Endodermal cell (in vitro differentiated cells): ENCODE results near the gene MAPK8IP1. TPM values are rescaled to one million over a fixed set of nuclear protein-coding genes. Genes with fewer than 3 reads are reported as not detected.

Source experiments
- DNase-seq: peaks from one replicate; pipeline ENCODE4 v3.0.0-alpha.2; 2017
- H3K27ac ChIP-seq: 2 replicates; pipeline ENCODE4 v1.5.1; 2013; ENCODE audit warnings: mild to moderate bottlenecking, low read depth, low read length, moderate library complexity
- H3K27me3 ChIP-seq: 2 replicates; pipeline ENCODE4 v1.6.1; 2013; ENCODE audit warnings: mild to moderate bottlenecking, low read length, moderate library complexity; ENCODE audit not compliant: insufficient read depth, control insufficient read depth, poor library complexity, severe bottlenecking
- H3K36me3 ChIP-seq: 2 replicates; pipeline ENCODE4 v1.7.0; 2013; ENCODE audit warnings: mild to moderate bottlenecking, low read length, moderate library complexity; ENCODE audit not compliant: control insufficient read depth, insufficient read depth
- H3K4me1 ChIP-seq: one replicate; pipeline ENCODE4 v1.7.0; 2013; ENCODE audit warnings: low read length; ENCODE audit not compliant: control insufficient read depth, insufficient read depth
- H3K4me3 ChIP-seq: 2 replicates; pipeline ENCODE4 v1.5.1; 2013; ENCODE audit warnings: mild to moderate bottlenecking, low read length, moderate library complexity
- H3K9ac ChIP-seq: 2 replicates; pipeline ENCODE4 v1.6.1; 2013; ENCODE audit warnings: mild to moderate bottlenecking, low read length, moderate library complexity; ENCODE audit not compliant: poor library complexity, severe bottlenecking; ENCODE audit errors: extremely low read depth
- H3K9me3 ChIP-seq: 2 replicates; pipeline ENCODE4 v1.6.1; 2013; ENCODE audit warnings: mild to moderate bottlenecking, low read length, moderate library complexity; ENCODE audit not compliant: control insufficient read depth
- H3K27ac Mint-ChIP-seq: 2 replicates; pipeline ENCODE4 v1.8.0; 2020; ENCODE audit warnings: mixed read lengths
- H3K27me3 Mint-ChIP-seq: 2 replicates; pipeline ENCODE4 v1.8.0; 2021; ENCODE audit warnings: mild to moderate bottlenecking, mixed read lengths; ENCODE audit not compliant: insufficient read depth
- H3K36me3 Mint-ChIP-seq: 2 replicates; pipeline ENCODE4 v1.8.0; 2020; ENCODE audit warnings: low read depth, mixed read lengths
- H3K4me1 Mint-ChIP-seq: 2 replicates; pipeline ENCODE4 v1.8.0; 2020; ENCODE audit warnings: mixed read lengths
- H3K4me3 Mint-ChIP-seq: 2 replicates; pipeline ENCODE4 v1.8.0; 2020; ENCODE audit warnings: mild to moderate bottlenecking, moderate library complexity, mixed read lengths
- H3K9me3 Mint-ChIP-seq: 2 replicates; pipeline ENCODE4 v1.8.0; 2020; ENCODE audit warnings: mild to moderate bottlenecking, mixed read lengths
- WGBS, 2 experiments: methylation state at CpG; one replicate each; pipeline versions ENCODE4 v1.1.5 to v1.1.7; 2013; ENCODE audit warnings: missing lambda C conversion rate in 2 of 2, mixed read lengths in 1 of 2; ENCODE audit not compliant: insufficient coverage in 1 of 2, insufficient read length in 1 of 2; 5-methylcytosine and 5-hydroxymethylcytosine counted together
- total RNA-seq, 2 donors: library from RNA; stranded (reverse); fragmentation: NEBNext Ultra II Directional in 1 of 2; extraction: Animal tissue kit (Norgen Biotek cat#: 25700) in 1 of 2; gene quantifications; 2 replicates in 1 of 2; 3 replicates in 1 of 2; pipeline ENCODE4 v1.2.1, GENCODE V29; 2021
- TF ChIP-seq, protein P1 (sequence below): fragments of 200-600 bp; sonication (generic); conservative IDR thresholded peaks from 2 replicates; pipeline ENCODE4 v1.5.0; 2021; ENCODE audit warnings: antibody characterized with exemption, mild to moderate bottlenecking

Gene MAPK8IP1
- total RNA-seq, 2 donors from 2014 or later, result 11.2 to 12.8 TPM

DNA sequence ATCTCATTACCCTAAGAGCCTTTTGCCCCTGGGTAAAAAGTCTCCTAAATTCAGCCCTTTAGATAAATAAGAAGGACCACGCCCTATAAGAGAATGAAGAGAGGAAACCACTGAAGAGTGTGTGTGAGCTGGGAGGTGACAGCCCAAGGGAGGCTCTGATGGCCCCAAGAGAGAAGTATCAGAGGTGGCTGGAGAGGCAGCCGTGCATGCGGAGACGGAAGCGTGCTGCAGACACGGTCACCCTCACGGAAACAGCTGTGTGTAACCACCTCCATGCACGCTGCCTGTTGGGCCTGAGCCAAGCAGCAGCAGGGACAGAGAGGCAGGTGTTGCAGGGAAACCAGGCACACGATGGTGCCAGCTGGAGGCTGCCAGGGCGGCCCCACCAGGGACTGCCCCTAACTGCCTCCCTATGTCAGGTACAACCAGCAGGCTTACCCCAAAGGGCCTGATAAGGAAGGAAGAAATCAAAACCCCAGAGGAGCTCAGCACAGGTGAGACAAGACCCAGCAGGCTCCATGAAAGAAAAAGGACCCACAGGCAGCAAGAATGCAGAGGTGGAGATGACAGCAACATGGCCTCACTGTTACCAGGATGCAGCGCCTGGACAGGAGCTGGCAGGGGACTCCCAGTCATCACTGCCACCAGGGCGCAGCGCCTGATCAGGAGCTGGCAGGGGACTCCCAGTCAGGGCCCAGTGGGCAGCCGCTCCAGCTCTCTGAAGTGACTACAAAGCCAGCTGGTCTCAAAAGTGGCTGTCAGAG is 44.8 kb downstream of the MAPK8IP1 start:
- Mint-ChIP-seq H3K27ac (no peak overlapping the region), H3K36me3 (peaks cover 27% of the 10 kb centered on the region), H3K4me3 (no peak overlapping the region), H3K4me1 (peaks cover 11% of the 10 kb centered on the region), H3K27me3 (no peaks in the 10 kb centered on the region), H3K9me3 (no peaks in the 10 kb centered on the region)
- TF ChIP-seq, protein P1, sequence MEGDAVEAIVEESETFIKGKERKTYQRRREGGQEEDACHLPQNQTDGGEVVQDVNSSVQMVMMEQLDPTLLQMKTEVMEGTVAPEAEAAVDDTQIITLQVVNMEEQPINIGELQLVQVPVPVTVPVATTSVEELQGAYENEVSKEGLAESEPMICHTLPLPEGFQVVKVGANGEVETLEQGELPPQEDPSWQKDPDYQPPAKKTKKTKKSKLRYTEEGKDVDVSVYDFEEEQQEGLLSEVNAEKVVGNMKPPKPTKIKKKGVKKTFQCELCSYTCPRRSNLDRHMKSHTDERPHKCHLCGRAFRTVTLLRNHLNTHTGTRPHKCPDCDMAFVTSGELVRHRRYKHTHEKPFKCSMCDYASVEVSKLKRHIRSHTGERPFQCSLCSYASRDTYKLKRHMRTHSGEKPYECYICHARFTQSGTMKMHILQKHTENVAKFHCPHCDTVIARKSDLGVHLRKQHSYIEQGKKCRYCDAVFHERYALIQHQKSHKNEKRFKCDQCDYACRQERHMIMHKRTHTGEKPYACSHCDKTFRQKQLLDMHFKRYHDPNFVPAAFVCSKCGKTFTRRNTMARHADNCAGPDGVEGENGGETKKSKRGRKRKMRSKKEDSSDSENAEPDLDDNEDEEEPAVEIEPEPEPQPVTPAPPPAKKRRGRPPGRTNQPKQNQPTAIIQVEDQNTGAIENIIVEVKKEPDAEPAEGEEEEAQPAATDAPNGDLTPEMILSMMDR, result no peak
- no peak overlapping the region for H3K27ac ChIP-seq
- no peaks in the 10 kb centered on the region for H3K9me3 ChIP-seq
- no peaks in the 10 kb centered on the region for H3K27me3 ChIP-seq
- 92 to 94% methylated on average over 8 to 14 of the region's 14 CpGs for WGBS, 2 experiments
- DNase-seq, result no peak
- H3K4me3 ChIP-seq, result no peak overlapping the region
- peaks cover 4% of the 10 kb centered on the region for H3K4me1 ChIP-seq
- H3K9ac ChIP-seq, result no peak overlapping the region
- peaks cover 25% of the 10 kb centered on the region for H3K36me3 ChIP-seq

DNA sequence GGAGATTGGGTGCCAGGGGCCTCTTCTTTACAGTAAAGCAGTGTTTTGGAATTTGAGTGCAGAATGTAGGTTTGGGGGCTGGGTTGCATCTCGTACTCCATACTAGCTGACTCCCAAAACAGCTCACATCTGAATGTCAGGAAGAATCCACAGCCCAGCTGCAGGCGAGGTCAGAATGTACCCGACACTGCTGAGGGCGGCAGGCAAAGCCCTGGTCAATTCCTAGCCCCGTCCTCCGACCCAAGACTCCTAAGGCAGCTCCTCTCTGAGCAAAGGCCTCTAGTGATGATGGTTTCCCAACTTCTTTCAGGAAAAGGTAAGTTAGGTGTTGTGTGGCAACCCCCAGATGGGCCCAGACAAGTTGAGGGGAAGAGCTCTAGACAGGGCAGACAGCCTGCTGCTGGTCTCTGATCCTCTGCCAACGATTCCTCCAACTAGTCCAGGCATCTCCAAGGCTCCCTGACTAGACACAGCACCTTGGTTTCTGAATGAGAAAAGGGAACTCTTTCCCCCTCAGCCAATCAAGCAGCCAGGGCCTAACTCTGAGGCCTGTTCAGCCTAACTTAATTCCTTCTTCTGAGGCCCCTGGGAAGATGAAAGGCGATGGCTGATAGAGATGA is 45.6 kb downstream of the MAPK8IP1 start:
- peaks cover 28% of the 10 kb centered on the region for H3K36me3 Mint-ChIP-seq
- no peak overlapping the region for H3K27ac Mint-ChIP-seq
- H3K9me3 Mint-ChIP-seq, result no peaks in the 10 kb centered on the region
- TF ChIP-seq, protein P1, result no peak
- Histone ChIP-seq H3K4me1 (peaks cover 6% of the 10 kb centered on the region), H3K4me3 (no peak overlapping the region), H3K27me3 (no peaks in the 10 kb centered on the region), H3K9me3 (no peaks in the 10 kb centered on the region), H3K36me3 (peaks cover 33% of the 10 kb centered on the region), H3K9ac (no peak overlapping the region), H3K27ac (no peak overlapping the region)
- H3K27me3 Mint-ChIP-seq, result no peaks in the 10 kb centered on the region
- WGBS, 2 experiments, result 95 to 100% methylated on average over 7 to 8 of the region's 8 CpGs
- no peak overlapping the region for H3K4me3 Mint-ChIP-seq
- peaks cover 11% of the 10 kb centered on the region for H3K4me1 Mint-ChIP-seq
- no peak for DNase-seq

DNA sequence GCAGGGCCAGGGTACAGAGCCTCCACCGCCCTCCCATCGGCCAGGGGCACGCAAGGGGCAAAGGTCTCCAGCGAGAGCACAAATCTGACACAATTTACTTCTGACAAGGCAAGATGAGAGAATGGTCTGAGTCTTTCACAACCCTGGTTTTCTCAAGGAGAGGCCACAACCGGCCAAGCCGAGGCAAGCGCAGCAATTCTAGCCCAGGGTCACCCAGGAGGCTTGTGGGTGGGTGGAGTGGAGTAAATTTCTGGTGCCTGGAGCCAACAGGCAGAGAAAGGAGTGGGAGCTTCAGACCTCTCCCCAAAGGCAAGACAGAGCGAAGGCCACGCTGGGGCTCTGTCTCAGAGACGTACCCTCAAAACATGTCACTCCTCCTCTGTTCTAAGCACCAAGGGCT is 46.3 kb downstream of the MAPK8IP1 start:
- H3K36me3 ChIP-seq, result peaks cover 38% of the 10 kb centered on the region
- DNase-seq, result no peak
- peaks cover 11% of the 10 kb centered on the region for H3K4me1 Mint-ChIP-seq
- no peak overlapping the region for H3K27ac Mint-ChIP-seq
- 89 to 94% methylated on average over 6 to 10 of the region's 10 CpGs for WGBS, 2 experiments
- no peak overlapping the region for H3K4me3 Mint-ChIP-seq
- H3K27me3 Mint-ChIP-seq, result no peaks in the 10 kb centered on the region
- TF ChIP-seq, protein P1, result no peak
- H3K27ac ChIP-seq, result no peak overlapping the region
- H3K4me3 ChIP-seq, result no peak overlapping the region
- H3K9me3 ChIP-seq, result no peaks in the 10 kb centered on the region
- peaks cover 6% of the 10 kb centered on the region for H3K4me1 ChIP-seq
- H3K36me3 Mint-ChIP-seq, result peaks cover 31% of the 10 kb centered on the region
- no peak overlapping the region for H3K9ac ChIP-seq
- H3K9me3 Mint-ChIP-seq, result no peaks in the 10 kb centered on the region
- H3K27me3 ChIP-seq, result no peaks in the 10 kb centered on the region
